Mesendoderm (in vitro differentiated cells): ENCODE data around the gene EHBP1L1.

Experiments used
- DNase-seq: peaks from one replicate; pipeline ENCODE4 v3.0.0; 2013
- H2AK5ac ChIP-seq: 2 replicates; pipeline ENCODE4 v1.6.1; 2013; ENCODE audit warnings: low read length, inconsistent platforms
- H2BK120ac ChIP-seq: 2 replicates; pipeline ENCODE4 v1.6.1; 2013; ENCODE audit warnings: low read depth, mild to moderate bottlenecking, low read length, moderate library complexity, mixed read lengths
- H2BK15ac ChIP-seq: replicated peaks from 2 replicates; pipeline ENCODE4 v1.6.1; 2013; ENCODE audit warnings: low read depth, mild to moderate bottlenecking, moderate library complexity
- H2BK5ac ChIP-seq: 2 replicates; pipeline ENCODE4 v1.6.1; 2013; ENCODE audit warnings: low read length, inconsistent platforms
- H3K18ac ChIP-seq: 2 replicates; pipeline ENCODE4 v1.6.1; 2013; ENCODE audit warnings: mild to moderate bottlenecking, low read length, mixed read lengths
- H3K23ac ChIP-seq: one replicate; pipeline ENCODE4 v1.6.1; 2013; ENCODE audit warnings: low read length
- H3K27ac ChIP-seq: 2 replicates; pipeline ENCODE4 v1.5.1; 2013; ENCODE audit warnings: low read depth, mild to moderate bottlenecking, inconsistent platforms, low read length, moderate library complexity
- H3K27me3 ChIP-seq: 2 replicates; pipeline ENCODE4 v1.6.1; 2013; ENCODE audit warnings: low read length, control low read depth, mild to moderate bottlenecking, inconsistent platforms; ENCODE audit not compliant: insufficient read depth, poor library complexity
- H3K36me3 ChIP-seq: 2 replicates; pipeline ENCODE4 v1.6.1; 2013; ENCODE audit warnings: low read length, inconsistent platforms; ENCODE audit not compliant: control insufficient read depth, insufficient read depth
- H3K4ac ChIP-seq: one replicate; pipeline ENCODE4 v1.6.1; 2013; ENCODE audit warnings: low read depth, mild to moderate bottlenecking, low read length, moderate library complexity
- H3K4me1 ChIP-seq: 2 replicates; pipeline ENCODE4 v1.6.1; 2013; ENCODE audit warnings: low read depth, low read length, inconsistent platforms; ENCODE audit not compliant: control insufficient read depth
- H3K4me2 ChIP-seq: 2 replicates; pipeline ENCODE4 v1.6.1; 2013; ENCODE audit warnings: low read length
- H3K4me3 ChIP-seq: 2 replicates; pipeline ENCODE4 v1.5.1; 2013; ENCODE audit warnings: mild to moderate bottlenecking, low read length
- H3K56ac ChIP-seq: one replicate; pipeline ENCODE4 v1.6.1; 2013; ENCODE audit warnings: low read length
- H3K79me1 ChIP-seq: 2 replicates; pipeline ENCODE4 v1.6.1; 2013; ENCODE audit warnings: low read length, inconsistent platforms
- H3K79me2 ChIP-seq: 2 replicates; pipeline ENCODE4 v1.6.1; 2013; ENCODE audit warnings: mild to moderate bottlenecking, low read length; ENCODE audit not compliant: control insufficient read depth, insufficient read depth
- H3K9ac ChIP-seq: 2 replicates; pipeline ENCODE4 v1.6.1; 2013; ENCODE audit warnings: low read length, inconsistent platforms
- H4K5ac ChIP-seq: one replicate; pipeline ENCODE4 v1.6.1; 2013; ENCODE audit warnings: low read length
- H4K8ac ChIP-seq: one replicate; pipeline ENCODE4 v1.6.1; 2013; ENCODE audit warnings: low read depth, mild to moderate bottlenecking, control low read depth, low read length, moderate library complexity
- WGBS: extraction: QIAGEN DNeasy Blood & Tissue Kit; methylation state at CpG from one replicate; pipeline ENCODE4 v1.1.7; 2013; ENCODE audit warnings: low lambda C conversion rate, missing lambda C conversion rate; ENCODE audit not compliant: insufficient coverage; ENCODE audit errors: extremely low coverage; 5-methylcytosine and 5-hydroxymethylcytosine counted together

EHBP1L1 gene

DNA sequence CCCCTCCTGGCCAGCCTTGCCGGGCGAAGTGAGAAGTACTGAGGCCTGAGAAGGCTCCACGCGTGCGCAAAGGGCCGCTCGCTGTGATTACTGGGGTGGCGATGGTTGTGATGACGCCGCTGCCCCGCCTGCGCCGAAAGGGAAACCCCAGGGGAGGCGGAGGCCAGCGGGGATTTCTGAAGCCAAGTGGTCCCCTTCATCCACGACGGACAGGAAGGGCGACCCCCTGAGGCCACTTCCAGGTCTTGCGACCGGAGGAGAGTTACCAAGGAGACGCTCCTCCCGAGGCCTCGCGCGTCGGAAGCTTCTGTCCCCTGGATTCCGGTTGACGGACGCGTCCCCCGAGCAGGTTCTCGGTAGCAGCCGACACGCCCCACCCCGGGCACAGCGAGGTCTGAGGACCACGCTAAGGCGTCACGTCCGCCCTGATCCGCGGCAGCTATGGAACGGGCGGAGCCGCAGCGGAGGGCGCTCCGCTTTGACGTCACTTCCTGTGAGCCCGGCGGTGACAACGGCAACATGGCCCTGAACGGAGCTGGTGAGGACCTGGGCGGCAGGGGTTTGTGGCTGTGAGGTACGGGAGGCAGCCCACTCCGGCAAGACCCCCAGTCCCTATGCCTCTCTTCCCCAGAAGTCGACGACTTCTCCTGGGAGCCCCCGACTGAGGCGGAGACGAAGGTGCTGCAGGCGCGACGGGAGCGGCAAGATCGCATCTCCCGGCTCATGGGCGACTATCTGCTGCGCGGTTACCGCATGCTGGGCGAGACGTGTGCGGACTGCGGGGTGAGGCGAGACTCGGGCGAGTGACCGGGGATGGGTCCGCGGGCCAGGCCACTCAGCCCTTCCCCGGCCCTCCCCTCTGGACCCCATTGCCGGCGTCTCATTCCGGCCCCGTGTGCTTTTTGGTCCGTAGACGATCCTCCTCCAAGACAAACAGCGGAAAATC, 5.6 kb upstream of the EHBP1L1 start, which contains the start of gene ZNRD2:
TSS of gene ZNRD2 (plus strand) at position 505 of the 946 bp plus-strand sequence. CDS start at position 520, 15 bp downstream.
- peak within 1 kb of the TSS; percentile 76 for H4K8ac ChIP-seq
- no peaks in the 10 kb centered on the region for H3K27me3 ChIP-seq
- peak within 1 kb of the TSS; percentile 64 for H3K4ac ChIP-seq
- H4K5ac ChIP-seq = no peak within 1 kb of the TSS
- no peak within 1 kb of the TSS for H2BK120ac ChIP-seq
- H3K79me1 ChIP-seq = peaks cover 9% of the 10 kb centered on the region
- no peak within 1 kb of the TSS for H3K23ac ChIP-seq
- H3K18ac ChIP-seq = peak within 1 kb of the TSS; percentile 22
- peak within 1 kb of the TSS; percentile 81 for H3K4me2 ChIP-seq
- peak within 1 kb of the TSS; percentile 98 for H3K56ac ChIP-seq
- H2BK5ac ChIP-seq = no peak within 1 kb of the TSS
- no peak within 1 kb of the TSS for H2AK5ac ChIP-seq
- peak within 1 kb of the TSS; percentile 84 for H3K27ac ChIP-seq
- peak within 1 kb of the TSS; percentile 97 for H3K4me3 ChIP-seq
- H3K79me2 ChIP-seq = peaks cover 8% of the 10 kb centered on the region
- no peaks in the 10 kb centered on the region for H3K36me3 ChIP-seq
- peaks cover 11% of the 10 kb centered on the region for H3K4me1 ChIP-seq
- H3K9ac ChIP-seq = peak within 1 kb of the TSS; percentile 92
- no CpG with 5 or more reads among the region's 89 CpGs for WGBS
- H2BK15ac ChIP-seq = no peak within 1 kb of the TSS
- DNase-seq = peak; percentile 99

DNA sequence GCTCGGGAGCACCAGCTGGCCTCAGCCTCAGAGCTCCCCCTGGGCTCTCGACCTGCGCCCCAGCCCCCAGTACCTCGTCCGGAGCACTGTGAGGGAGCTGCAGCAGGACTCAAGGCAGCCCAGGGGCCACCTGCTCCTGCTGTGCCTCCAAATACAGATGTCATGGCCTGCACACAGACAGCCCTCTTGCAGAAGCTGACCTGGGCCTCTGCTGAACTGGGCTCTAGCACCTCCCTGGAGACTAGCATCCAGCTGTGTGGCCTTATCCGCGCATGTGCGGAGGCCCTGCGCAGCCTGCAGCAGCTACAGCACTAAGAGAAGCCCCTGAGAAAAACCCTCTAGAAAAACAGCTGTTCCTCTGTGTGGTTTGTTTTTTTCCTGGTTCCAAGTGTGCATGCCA, 4.4 kb upstream of the EHBP1L1 start:
- no peak overlapping the region for H4K8ac ChIP-seq
- H4K5ac ChIP-seq = no peak overlapping the region
- H3K4ac ChIP-seq = no peak overlapping the region
- no peaks in the 10 kb centered on the region for H3K36me3 ChIP-seq
- no peak overlapping the region for H2BK15ac ChIP-seq
- no peak overlapping the region for H3K18ac ChIP-seq
- no peak for DNase-seq
- no peaks in the 10 kb centered on the region for H3K27me3 ChIP-seq
- H3K9ac ChIP-seq = peak overlapping the region; percentile 92
- peaks cover 9% of the 10 kb centered on the region for H3K79me1 ChIP-seq
- no peak overlapping the region for H3K27ac ChIP-seq
- H3K4me2 ChIP-seq = peak overlapping the region; percentile 77
- H3K56ac ChIP-seq = peak overlapping the region; percentile 98
- H3K4me1 ChIP-seq = peaks cover 11% of the 10 kb centered on the region
- H2AK5ac ChIP-seq = no peak overlapping the region
- H2BK120ac ChIP-seq = no peak overlapping the region
- no peak overlapping the region for H2BK5ac ChIP-seq
- peaks cover 8% of the 10 kb centered on the region for H3K79me2 ChIP-seq
- H3K23ac ChIP-seq = no peak overlapping the region
- no peak overlapping the region for H3K4me3 ChIP-seq
- WGBS = no CpG with 5 or more reads among the region's 9 CpGs

GRCh38 chr11:65571940-65572339, 3.9 kb upstream of the EHBP1L1 start:
- peak; percentile 91 for DNase-seq
- Histone ChIP-seq H3K23ac (no peak overlapping the region), H2BK15ac (no peak overlapping the region), H3K9ac (peak overlapping the region; percentile 67), H3K56ac (peak overlapping the region; percentile 74), H3K4me1 (peaks cover 11% of the 10 kb centered on the region), H3K27ac (no peak overlapping the region), H2BK120ac (no peak overlapping the region), H4K5ac (no peak overlapping the region), H3K4me3 (no peak overlapping the region), H3K79me2 (peaks cover 8% of the 10 kb centered on the region), H3K18ac (peak overlapping the region; percentile 16), H3K4me2 (peak overlapping the region; percentile 92), H2AK5ac (no peak overlapping the region), H3K36me3 (no peaks in the 10 kb centered on the region), H3K27me3 (no peaks in the 10 kb centered on the region), H2BK5ac (no peak overlapping the region), H3K4ac (no peak overlapping the region), H3K79me1 (peaks cover 9% of the 10 kb centered on the region), H4K8ac (no peak overlapping the region)
- no CpG with 5 or more reads among the region's 11 CpGs for WGBS

DNA sequence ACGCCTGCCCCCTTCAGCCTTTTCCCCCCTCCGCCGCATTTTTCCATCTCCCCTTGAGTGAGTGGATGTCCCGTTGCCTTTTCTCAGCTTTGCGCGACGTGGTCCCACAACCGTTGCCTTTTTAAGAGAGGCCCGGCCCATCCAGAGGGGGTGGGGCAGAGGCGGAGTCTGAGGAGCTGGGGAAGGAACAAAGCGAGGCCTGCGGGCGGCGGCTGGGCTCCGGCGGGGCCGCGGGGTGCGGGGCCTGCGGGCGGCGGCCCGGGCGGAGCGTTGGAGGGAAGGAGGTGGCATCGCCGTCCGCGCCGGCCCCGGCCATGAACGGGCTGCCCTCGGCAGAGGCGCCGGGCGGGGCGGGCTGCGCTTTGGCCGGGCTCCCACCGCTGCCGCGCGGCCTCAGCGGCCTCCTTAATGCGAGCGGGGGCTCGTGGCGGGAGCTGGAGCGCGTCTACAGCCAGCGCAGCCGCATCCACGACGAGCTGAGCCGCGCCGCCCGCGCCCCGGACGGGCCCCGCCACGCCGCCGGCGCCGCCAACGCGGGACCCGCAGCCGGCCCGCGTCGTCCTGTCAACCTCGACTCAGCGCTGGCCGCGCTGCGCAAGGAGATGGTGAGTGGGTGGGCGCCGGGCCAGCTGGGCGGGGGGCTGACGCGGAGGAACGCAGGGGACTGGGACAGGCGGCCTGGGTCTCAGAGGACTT, 3.3 kb upstream of the EHBP1L1 start, which contains the start of gene FAM89B:
TSS of gene FAM89B (plus strand) at position 183 of the 696 bp plus-strand sequence. CDS start at position 315, 132 bp downstream.
- peak within 1 kb of the TSS; percentile 43 for H3K18ac ChIP-seq
- H4K5ac ChIP-seq = no peak within 1 kb of the TSS
- no peaks in the 10 kb centered on the region for H3K27me3 ChIP-seq
- H3K4me2 ChIP-seq = peak within 1 kb of the TSS; percentile 92
- peak within 1 kb of the TSS; percentile 90 for H3K56ac ChIP-seq
- no peaks in the 10 kb centered on the region for H3K36me3 ChIP-seq
- peaks cover 11% of the 10 kb centered on the region for H3K4me1 ChIP-seq
- peak within 1 kb of the TSS; percentile 58 for H3K4me3 ChIP-seq
- peak within 1 kb of the TSS; percentile 57 for H3K23ac ChIP-seq
- no peak within 1 kb of the TSS for H2BK15ac ChIP-seq
- no peak within 1 kb of the TSS for H3K27ac ChIP-seq
- peak within 1 kb of the TSS; percentile 92 for H3K9ac ChIP-seq
- H3K4ac ChIP-seq = no peak within 1 kb of the TSS
- peak; percentile 86 for DNase-seq
- H2BK120ac ChIP-seq = no peak within 1 kb of the TSS
- H2AK5ac ChIP-seq = no peak within 1 kb of the TSS
- WGBS = no CpG with 5 or more reads among the region's 86 CpGs
- no peak within 1 kb of the TSS for H2BK5ac ChIP-seq
- H3K79me2 ChIP-seq = peaks cover 8% of the 10 kb centered on the region
- no peak within 1 kb of the TSS for H4K8ac ChIP-seq
- H3K79me1 ChIP-seq = peaks cover 9% of the 10 kb centered on the region

GRCh38 chr11:65573391-65574079, 2.3 kb upstream of the EHBP1L1 start:
- Histone ChIP-seq H3K4me3 (no peak overlapping the region), H2AK5ac (no peak overlapping the region), H3K79me2 (peaks cover 8% of the 10 kb centered on the region), H3K4me2 (peak overlapping the region; percentile 61), H2BK120ac (no peak overlapping the region), H4K5ac (no peak overlapping the region), H2BK15ac (no peak overlapping the region), H3K9ac (peak overlapping the region; percentile 86), H3K27ac (no peak overlapping the region), H3K79me1 (peaks cover 9% of the 10 kb centered on the region), H3K27me3 (no peaks in the 10 kb centered on the region), H2BK5ac (no peak overlapping the region), H3K4me1 (peaks cover 11% of the 10 kb centered on the region), H3K23ac (no peak overlapping the region), H3K56ac (peak overlapping the region; percentile 90), H3K18ac (no peak overlapping the region), H4K8ac (no peak overlapping the region), H3K36me3 (no peaks in the 10 kb centered on the region), H3K4ac (no peak overlapping the region)
- no peak for DNase-seq
- WGBS = no CpG with 5 or more reads among the region's 22 CpGs
